Measurements from ENCODE around the gene CRB1.

GRCh38 chr1:197441999-197442414, 174.0 kb downstream of the CRB1 start:
- TF ChIP-seq, protein P1, sequence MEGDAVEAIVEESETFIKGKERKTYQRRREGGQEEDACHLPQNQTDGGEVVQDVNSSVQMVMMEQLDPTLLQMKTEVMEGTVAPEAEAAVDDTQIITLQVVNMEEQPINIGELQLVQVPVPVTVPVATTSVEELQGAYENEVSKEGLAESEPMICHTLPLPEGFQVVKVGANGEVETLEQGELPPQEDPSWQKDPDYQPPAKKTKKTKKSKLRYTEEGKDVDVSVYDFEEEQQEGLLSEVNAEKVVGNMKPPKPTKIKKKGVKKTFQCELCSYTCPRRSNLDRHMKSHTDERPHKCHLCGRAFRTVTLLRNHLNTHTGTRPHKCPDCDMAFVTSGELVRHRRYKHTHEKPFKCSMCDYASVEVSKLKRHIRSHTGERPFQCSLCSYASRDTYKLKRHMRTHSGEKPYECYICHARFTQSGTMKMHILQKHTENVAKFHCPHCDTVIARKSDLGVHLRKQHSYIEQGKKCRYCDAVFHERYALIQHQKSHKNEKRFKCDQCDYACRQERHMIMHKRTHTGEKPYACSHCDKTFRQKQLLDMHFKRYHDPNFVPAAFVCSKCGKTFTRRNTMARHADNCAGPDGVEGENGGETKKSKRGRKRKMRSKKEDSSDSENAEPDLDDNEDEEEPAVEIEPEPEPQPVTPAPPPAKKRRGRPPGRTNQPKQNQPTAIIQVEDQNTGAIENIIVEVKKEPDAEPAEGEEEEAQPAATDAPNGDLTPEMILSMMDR (IDR thresholded peaks at IDR 0.05; ENCODE audit: low read length) = no peak
- TF ChIP-seq EZH2 (IDR thresholded peaks at IDR 0.05; ENCODE audit: borderline replicate concordance, low read length) = no peak

All from OCI-LY1 (cell line).